LNCAP (cell line): ENCODE results near the gene LPAR5.

Source experiments
- CTCF ChIP-seq: fragments of 450-650 bp; IDR thresholded peaks from 2 replicates; pipeline ENCODE4 v1.5.1; 2017; ENCODE audit warnings: mild to moderate bottlenecking

The LPAR5 gene

GRCh38 chr12:6604259-6605029 is 31.3 kb downstream of the LPAR5 start:
- no peak for TF ChIP-seq CTCF

DNA sequence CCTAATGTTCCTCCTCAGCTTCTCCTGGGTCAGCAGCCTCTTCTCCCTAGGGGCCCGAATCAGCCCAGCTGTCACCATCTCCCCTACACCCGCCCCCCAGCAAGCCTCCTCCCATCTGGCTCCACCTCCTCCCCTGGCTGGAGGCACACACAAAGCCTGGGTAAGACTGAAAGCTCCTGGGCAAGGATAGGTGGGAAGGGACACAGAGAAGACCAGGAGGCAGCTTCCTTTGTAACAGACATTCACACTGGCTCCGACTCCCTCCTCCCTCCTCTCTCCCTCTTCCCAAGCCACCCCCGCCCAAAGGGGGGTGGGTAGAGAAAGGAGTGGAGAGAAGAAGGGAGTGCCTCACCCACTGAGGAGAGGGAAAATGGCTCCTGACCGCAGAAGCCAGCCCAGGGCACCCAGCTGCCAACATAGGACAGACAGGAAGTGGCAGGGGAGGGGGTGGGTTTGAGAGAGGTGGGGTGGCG is 32.6 kb downstream of the LPAR5 start:
- TF ChIP-seq CTCF: no peak

DNA sequence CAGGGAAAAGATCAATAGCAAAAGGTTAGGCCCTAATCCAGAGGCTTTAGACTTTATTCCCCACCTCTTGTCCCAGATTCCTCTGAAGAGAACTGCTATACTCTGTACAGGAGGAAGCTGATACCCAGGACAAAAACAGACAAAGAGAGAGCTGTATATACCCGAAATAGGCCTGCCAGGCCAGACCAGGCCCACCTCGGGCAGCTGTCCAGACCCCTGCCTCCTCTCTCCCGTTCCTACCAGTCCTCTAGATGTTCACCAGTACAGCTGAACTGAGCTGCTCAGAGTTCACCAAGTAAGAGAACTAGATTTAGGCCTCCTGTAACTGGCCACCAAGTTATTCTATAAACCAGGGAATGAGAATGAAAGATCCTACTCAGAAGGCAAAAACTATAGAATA is 33.2 kb downstream of the LPAR5 start:
- TF ChIP-seq CTCF: no peak

- no peak for TF ChIP-seq CTCF
Observed at GRCh38 chr12:6592087-6592486, 43.7 kb downstream of the LPAR5 start.

DNA sequence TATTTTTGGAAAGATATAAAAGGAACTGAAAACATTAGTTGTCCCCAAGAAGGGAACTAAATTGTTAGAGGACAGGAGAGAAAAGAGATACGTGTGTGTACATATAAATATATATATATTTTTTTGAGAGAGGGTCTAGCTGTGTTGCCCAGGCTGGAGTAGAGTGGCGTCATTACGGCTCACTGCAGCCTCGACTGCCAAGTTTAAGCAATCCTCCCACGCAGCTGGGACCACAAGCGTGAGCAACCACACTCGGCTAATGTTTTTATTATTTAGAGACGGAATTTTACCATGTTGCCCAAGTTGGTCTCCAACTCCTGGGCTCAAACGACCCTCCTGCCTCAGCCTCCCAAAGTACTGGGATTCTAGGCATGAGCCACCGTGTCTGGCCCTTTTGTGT is 51.5 kb downstream of the LPAR5 start:
- TF ChIP-seq CTCF: no peak

DNA sequence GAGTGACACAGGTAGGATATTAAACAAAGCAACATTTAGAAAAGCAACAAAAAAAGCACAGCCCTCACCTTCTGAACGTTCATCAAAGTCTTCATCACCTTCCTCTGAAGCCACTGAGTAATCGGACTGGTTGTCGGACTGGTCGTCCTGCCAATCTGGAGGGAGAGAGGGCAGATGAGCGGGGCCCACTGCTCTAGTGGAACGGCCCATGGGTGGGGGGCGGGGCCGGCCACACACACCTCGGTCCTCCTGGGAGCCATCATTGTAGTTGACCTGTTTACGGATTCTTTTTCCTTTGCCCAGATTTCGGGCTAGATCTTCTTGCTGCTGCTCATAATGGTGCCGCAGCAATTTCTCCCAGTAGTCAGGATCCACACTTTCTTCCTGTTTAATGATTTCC is 52.8 kb downstream of the LPAR5 start:
- TF ChIP-seq CTCF: no peak

DNA sequence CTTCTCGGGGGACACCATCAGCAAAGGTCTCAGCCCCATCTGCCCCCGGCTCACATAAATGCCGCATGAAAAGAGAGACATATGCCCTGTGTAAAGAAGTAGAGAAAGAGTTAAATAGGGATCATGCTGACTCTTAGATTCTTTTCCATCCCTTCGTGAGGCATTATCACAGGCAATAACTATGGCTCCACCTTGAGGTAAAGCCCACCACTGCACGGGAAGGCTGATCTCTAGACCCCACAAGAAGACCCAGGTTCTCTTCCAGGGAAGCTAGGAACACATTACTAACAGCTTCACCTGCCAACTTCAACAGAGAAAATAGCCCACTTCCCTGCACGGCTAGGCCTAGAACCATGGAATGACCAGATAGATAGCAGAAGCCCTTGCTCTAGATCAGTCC is 53.6 kb downstream of the LPAR5 start:
- TF ChIP-seq CTCF: peak; percentile 9; the same call in 1 of the 2 replicates
